HG03354 (cell line): ENCODE results near the gene FAM240A.

Experiments used
- ATAC-seq: cut with Tn5 transposase; IDR thresholded peaks from one replicate; pipeline ENCODE4 v1.9.1; 2021; ENCODE audit warnings: mild to moderate bottlenecking; ENCODE audit not compliant: unreplicated experiment, poor library complexity, severe bottlenecking

The FAM240A gene

DNA sequence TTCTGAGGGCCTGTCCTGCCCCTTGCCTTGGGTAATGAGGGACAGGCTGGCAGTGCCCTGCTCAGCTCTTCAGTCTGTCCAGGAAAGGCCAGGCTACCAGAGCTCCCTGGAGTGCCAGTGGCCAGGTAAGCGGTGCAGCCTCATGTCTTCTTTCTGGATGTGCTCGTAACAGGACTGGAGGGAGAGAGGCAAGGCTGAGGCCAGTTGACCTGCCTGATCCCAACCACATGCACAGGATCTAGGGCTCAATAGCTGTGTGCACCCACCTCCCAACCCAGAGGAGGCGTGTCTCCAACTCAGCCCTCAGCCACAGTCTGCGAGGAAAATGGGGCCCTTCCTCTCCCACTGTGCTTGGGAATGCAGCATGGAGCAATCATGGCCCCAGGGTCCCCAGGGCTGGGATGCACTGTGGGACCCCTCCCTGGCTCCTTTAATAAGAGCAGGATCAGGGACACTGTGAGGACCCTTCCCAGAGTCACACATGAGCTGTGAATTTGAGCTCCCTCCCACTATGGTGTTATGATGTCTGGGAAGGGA is 58.6 kb downstream of the FAM240A start:
- no peak for ATAC-seq

DNA sequence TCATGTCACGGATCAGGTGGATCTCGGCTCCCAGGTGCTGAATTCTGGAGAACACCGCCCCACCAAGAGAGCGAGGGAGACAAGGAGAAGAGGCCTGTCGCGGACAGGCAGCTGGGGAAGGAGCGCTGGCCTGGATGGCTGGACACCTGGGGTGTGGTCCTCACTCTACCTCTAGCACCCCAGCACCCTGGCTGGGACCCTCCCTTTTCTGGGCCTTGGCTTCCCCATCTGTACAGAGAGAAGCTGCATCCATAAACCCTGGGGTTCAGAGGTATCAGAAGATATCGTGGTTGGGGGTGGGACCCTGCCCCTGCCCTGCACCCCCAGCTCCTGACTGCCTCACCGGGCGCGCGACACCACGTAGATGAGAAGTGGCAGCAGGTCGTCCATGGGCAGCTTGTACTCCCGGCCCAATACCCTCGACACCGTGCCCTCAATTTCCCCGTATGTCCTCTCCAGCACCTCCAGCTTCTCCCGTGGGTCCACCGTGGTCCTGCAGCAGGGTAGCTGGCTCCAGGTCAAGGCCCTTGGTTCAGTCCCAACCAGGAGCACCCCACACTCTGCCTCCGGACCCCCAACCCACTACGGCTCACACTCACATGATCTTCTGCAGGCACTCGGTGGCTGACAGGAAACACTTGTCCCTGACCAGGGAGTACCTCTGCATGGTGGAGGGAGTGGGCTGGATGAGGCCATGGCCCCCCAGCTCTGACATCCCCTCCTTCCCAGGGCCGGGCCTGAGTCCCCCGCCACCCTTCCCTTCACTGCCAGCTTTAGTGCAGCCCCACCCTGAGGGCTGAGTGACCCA is 59.4 kb downstream of the FAM240A start:
- ATAC-seq = no peak

DNA sequence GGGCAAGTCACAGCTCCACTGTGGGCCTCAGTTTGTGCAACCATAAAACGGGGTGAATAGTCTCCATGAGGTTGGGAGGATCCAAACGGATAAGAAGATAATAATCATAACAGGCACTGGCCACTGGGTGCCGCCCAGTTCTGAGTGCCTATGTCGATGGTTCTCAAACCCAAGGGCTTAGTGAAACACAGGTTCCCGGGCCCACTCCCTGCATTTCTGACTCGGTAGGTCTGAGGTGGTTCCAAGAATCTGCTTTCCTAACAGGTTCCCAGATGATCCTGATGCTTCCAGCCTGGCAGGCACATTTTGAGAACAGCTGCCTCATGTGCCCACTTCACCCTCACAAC is 60.0 kb downstream of the FAM240A start:
- no peak for ATAC-seq

GRCh38 chr3:46673151-46674030 is 61.1 kb downstream of the FAM240A start:
- no peak for ATAC-seq

- no peak for ATAC-seq
These were observed 61.9 kb downstream of the FAM240A start for GRCh38 chr3:46674031-46674845.

- no peak for ATAC-seq
These were observed 63.1 kb downstream of the FAM240A start for GRCh38 chr3:46675426-46675825.
